ENCODE results near the gene MIPEP. TPM values are rescaled to one million over a fixed set of nuclear protein-coding genes. Genes with fewer than 3 reads are reported as not detected.
A peak's percentile ranks its signal among the peaks of the same experiment; 100 is the strongest.

MIPEP gene
- total RNA-seq, 1 donor from 2014 or later: 49.7 TPM

DNA sequence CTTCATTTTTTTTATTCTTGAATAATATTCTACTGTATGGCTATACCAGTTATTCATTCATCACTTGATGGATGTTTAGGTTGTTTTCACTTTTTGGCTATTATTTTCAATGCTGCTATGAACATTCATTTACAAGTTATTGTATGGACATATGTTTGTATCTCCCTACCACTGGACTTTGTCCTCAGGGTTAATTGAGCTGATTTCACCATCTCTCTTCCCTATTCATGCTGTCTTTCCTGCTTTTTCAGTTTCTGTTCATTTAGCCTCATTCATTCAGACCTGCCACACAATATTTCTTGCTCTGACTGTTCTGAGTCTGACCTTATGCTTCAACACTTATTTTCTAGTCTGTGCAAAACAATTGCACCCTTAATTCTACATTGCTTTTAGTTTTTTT lies 20.4 kb upstream of the MIPEP start:
- H3K27ac ChIP-seq (replicated peaks): no peak overlapping the region
- intact Hi-C loops (cut with micrococcal nuclease): loop anchor here (10.0 kb wide), 1 partner anchor 135 kb away; no protein-coding TSS in a partner anchor
- peaks cover 7% of the 10 kb centered on the region for H3K27me3 ChIP-seq (ENCODE audit: low read depth)
- no peak for TF ChIP-seq CTCF (IDR thresholded peaks at IDR 0.05; ENCODE audit: borderline replicate concordance)
- no peak overlapping the region for H3K4me3 ChIP-seq
- H3K36me3 ChIP-seq: no peaks in the 10 kb centered on the region
- no peaks in the 10 kb centered on the region for H3K9me3 ChIP-seq (replicated peaks)
- DNase-seq: no peak
- no peaks in the 10 kb centered on the region for H3K4me1 ChIP-seq

- TF ChIP-seq CTCF (IDR thresholded peaks at IDR 0.05; ENCODE audit: borderline replicate concordance): no peak
- DNase-seq: no peak
- H3K27ac ChIP-seq (replicated peaks): no peak overlapping the region
- H3K4me3 ChIP-seq: no peak overlapping the region
- H3K27me3 ChIP-seq (ENCODE audit: low read depth): peaks cover 37% of the 10 kb centered on the region
- H3K36me3 ChIP-seq: no peaks in the 10 kb centered on the region
- H3K9me3 ChIP-seq (replicated peaks): no peaks in the 10 kb centered on the region
- intact Hi-C loops (cut with micrococcal nuclease): no loop called here
- H3K4me1 ChIP-seq: peaks cover 16% of the 10 kb centered on the region
Observed at GRCh38 chr13:23905766-23906165, 16.6 kb upstream of the MIPEP start.

- no peak for DNase-seq
- intact Hi-C loops (cut with micrococcal nuclease): no loop called here
- Histone ChIP-seq H3K9me3 (replicated peaks) (no peaks in the 10 kb centered on the region), H3K4me3 (peak overlapping the region; percentile 58), H3K27me3 (ENCODE audit: low read depth) (peaks cover 37% of the 10 kb centered on the region), H3K27ac (replicated peaks) (no peak overlapping the region), H3K4me1 (peaks cover 26% of the 10 kb centered on the region), H3K36me3 (no peaks in the 10 kb centered on the region)
- TF ChIP-seq CTCF (IDR thresholded peaks at IDR 0.05; ENCODE audit: borderline replicate concordance): no peak
Observed at GRCh38 chr13:23903906-23904280, 14.7 kb upstream of the MIPEP start.

DNA sequence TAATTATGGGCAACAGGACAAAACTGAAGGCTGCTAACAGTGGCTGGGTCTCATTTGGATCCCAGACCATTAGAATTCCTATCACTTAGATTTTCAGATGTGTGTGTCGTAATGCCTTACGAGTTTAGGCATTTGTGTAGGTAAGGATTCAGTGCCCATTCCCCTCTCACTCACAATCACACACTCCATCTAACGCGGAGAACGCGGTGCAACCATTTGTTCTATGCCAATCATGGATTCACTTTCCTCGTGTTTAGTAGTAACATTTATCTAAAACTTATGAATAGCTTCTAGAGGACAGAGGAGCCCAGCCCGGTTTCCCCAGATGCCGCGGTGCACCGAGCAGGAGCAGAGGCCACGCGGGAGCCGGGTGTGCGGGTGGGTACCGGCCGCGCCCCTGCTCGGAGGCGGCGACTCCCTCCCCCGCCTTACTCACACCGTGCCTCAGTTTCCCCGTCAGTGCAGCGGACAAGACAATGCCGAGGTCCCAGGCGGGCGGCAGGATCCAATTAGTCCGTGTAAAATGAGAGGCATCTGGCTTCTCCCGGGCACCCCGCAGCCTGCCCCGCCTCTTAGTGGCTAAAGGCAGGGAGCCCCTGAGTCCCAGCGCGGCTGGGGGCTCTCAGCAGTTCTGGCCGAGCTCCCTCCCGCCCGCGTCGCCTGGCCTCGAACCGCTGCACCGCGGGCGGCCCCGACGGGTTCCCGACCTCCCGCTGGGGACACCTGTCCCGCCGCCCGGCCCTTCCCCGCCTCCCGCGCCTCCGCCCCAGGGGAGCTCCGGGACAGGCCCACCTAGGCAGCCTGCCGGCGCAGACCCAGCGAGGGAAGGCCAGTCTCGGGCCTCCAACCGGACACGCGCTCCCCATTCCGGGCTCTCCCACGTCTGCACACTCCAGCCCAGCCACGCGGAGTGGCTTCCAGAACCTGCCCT lies 14.0 kb upstream of the MIPEP start:
- Histone ChIP-seq H3K36me3 (no peaks in the 10 kb centered on the region), H3K27me3 (ENCODE audit: low read depth) (peaks cover 37% of the 10 kb centered on the region), H3K27ac (replicated peaks) (no peak overlapping the region), H3K4me1 (peaks cover 26% of the 10 kb centered on the region), H3K9me3 (replicated peaks) (no peaks in the 10 kb centered on the region), H3K4me3 (peak overlapping the region; percentile 58)
- intact Hi-C loops (cut with micrococcal nuclease): no loop called here
- no peak for DNase-seq
- no peak for TF ChIP-seq CTCF (IDR thresholded peaks at IDR 0.05; ENCODE audit: borderline replicate concordance)

DNA sequence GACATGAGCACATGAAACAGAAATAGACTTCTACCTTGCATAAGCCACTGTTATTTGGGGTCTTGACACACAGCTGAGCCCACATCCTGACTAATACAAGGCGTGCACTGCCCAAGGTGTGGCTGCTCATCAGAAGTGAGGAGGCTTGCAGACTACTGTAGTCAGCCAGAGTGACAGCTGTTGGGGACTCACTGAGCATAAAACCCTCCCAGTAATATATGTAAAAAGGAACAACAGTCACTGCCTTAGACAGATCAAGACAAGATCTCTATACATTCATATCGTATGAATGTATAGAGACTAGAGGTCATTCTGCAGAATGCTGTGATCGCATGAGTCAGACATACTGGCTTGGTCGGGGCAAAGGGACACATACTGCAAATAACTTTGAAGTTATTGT lies 12.2 kb upstream of the MIPEP start:
- Histone ChIP-seq H3K4me3 (no peak overlapping the region), H3K4me1 (peaks cover 26% of the 10 kb centered on the region), H3K36me3 (no peaks in the 10 kb centered on the region), H3K27me3 (ENCODE audit: low read depth) (peaks cover 37% of the 10 kb centered on the region), H3K9me3 (replicated peaks) (no peaks in the 10 kb centered on the region), H3K27ac (replicated peaks) (no peak overlapping the region)
- no peak for DNase-seq
- no peak for TF ChIP-seq CTCF (IDR thresholded peaks at IDR 0.05; ENCODE audit: borderline replicate concordance)
- intact Hi-C loops (cut with micrococcal nuclease): no loop called here

Measured in left ventricle myocardium inferior (tissue), 1 donor.